ENCODE data around the gene CHPT1.
"Not testable (repeated sequence)": the region's sequence is repeated elsewhere in the genome, so short reads cannot be mapped to it uniquely, and the experiment has no call there.

Gene CHPT1

DNA sequence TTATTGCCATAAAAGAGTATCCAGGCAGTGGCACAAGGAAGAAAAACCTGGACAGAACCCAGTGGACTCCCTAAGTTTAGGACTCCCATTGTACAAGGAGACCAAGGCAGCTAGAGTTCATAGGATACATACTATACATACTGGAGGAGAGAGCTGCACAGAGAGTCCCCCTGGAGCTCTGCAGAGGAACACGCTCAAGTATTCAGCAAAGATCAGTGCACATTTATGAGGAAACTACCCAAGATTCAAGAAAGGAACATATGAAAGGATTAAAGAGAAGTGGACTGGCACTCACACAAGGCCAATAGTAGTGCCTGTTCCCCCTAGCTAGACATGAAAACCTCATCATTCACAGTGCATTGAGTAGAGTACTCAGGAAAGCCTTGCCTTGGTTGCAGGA, 43.0 kb upstream of the CHPT1 start:
- no peak for TF ChIP-seq CTCF (IDR thresholded peaks at IDR 0.05; ENCODE audit: insufficient read depth, low read depth, low read length, missing control alignments)
- no peak overlapping the region for H3K4me3 ChIP-seq (ENCODE audit: low read depth, low read length)
- DNase-seq (ENCODE audit: low read depth): no peak

- TF ChIP-seq CTCF (IDR thresholded peaks at IDR 0.05; ENCODE audit: insufficient read depth, low read depth, low read length, missing control alignments): no peak
- H3K4me3 ChIP-seq (ENCODE audit: low read depth, low read length): no peak overlapping the region
- DNase-seq (ENCODE audit: low read depth): no peak
Observed at GRCh38 chr12:101655393-101655792, 42.0 kb upstream of the CHPT1 start.

- not testable (repeated sequence) for DNase-seq (ENCODE audit: low read depth); H3K4me3 ChIP-seq (ENCODE audit: low read depth, low read length)
Observed at GRCh38 chr12:101660662-101661061, 36.8 kb upstream of the CHPT1 start.

DNA sequence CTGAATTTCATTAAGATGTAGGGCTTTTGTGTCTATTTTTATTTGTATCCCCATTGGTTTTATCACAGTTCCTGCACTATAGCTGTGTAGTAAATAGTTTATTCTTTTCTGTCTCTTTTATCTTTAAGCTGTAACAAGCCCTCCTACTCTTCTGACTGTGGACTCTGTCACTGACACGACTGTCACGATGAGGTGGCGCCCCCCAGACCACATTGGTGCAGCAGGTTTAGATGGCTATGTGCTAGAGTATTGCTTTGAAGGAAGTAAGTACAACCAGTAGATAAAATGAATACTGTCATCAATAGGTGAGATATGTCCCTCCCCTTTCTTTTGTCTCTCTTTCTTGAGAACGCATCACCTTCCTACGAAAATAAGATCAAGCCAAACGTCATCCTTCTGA, 34.1 kb upstream of the CHPT1 start:
- no peak overlapping the region for H3K4me3 ChIP-seq (ENCODE audit: low read depth, low read length)
- no peak for TF ChIP-seq CTCF (IDR thresholded peaks at IDR 0.05; ENCODE audit: insufficient read depth, low read depth, low read length, missing control alignments)
- no peak for DNase-seq (ENCODE audit: low read depth)

- no peak for TF ChIP-seq CTCF (IDR thresholded peaks at IDR 0.05; ENCODE audit: insufficient read depth, low read depth, low read length, missing control alignments)
- no peak for DNase-seq (ENCODE audit: low read depth)
- H3K4me3 ChIP-seq (ENCODE audit: low read depth, low read length): no peak overlapping the region
Observed at GRCh38 chr12:101664992-101665391, 32.4 kb upstream of the CHPT1 start.

DNA sequence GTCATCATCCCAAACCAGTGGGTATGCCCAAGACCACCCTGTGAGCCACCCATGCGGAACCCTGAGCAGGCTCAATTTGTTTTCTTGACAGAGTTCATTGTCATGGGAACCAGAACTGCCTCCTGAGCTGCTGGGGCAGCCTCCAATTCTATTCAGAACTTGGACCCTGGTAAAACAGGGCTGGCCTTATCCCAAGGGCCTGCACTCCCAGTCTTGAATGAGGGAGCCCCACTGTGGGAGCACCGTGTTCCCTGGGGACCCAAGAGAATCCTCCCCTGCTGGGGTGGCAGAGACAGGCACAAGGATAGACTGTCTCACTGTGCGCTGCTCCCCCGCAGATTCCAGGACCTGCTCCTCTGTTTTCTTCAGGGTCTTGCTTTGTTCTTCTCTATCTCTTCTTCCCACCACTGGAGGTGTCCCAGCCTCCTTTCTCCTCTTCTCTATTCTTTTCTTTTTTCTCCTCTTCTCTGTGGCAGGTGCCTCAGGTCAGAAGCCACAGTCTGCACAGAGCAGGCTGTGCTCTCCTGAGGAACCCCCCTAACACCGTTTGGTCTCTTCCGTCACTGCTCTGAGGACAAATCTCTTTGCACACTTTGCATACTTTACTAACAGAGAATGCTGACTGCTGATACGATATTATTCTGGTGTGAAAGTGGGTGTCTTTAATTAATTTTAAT, 31.2 kb upstream of the CHPT1 start:
- no peak for TF ChIP-seq CTCF (IDR thresholded peaks at IDR 0.05; ENCODE audit: insufficient read depth, low read depth, low read length, missing control alignments)
- no peak for DNase-seq (ENCODE audit: low read depth)
- H3K4me3 ChIP-seq (ENCODE audit: low read depth, low read length): no peak overlapping the region

DNA sequence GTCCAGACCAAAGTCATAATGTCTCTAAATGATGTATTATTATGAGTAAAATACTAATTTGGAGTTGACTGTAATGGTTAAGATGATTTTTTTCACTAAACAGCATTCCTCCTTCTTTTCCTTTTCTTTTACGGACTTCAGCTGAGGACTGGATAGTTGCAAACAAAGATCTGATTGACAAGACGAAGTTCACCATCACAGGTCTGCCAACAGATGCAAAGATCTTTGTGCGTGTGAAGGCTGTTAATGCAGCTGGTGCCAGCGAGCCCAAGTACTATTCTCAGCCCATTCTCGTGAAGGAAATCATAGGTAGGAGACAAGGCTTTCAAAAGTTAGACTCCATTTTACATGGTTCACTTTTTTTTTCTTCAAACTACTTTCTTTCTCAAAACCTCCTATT, 29.8 kb upstream of the CHPT1 start:
- no peak for DNase-seq (ENCODE audit: low read depth)
- no peak overlapping the region for H3K4me3 ChIP-seq (ENCODE audit: low read depth, low read length)
- TF ChIP-seq CTCF (IDR thresholded peaks at IDR 0.05; ENCODE audit: insufficient read depth, low read depth, low read length, missing control alignments): no peak
